Uterus (tissue), 4 donors: Measurements from ENCODE around the gene EFCAB13. TPM values are rescaled to one million over a fixed set of nuclear protein-coding genes. Genes with fewer than 3 reads are reported as not detected.

ENCODE experiments used
- DNase-seq, 2 donors: peaks; one replicate each; pipeline ENCODE4 v3.0.0-alpha.2; 2019 to 2020
- H3K27ac ChIP-seq, 2 donors: fragments of 200-600 bp; sonication (generic); 1 replicate in 1 of 2; 2 replicates in 1 of 2; pipeline ENCODE4 v1.5.1; 2016 to 2018
- H3K27me3 ChIP-seq, 2 donors: fragments of 200-600 bp; sonication (generic); one replicate each; pipeline ENCODE4 v1.5.1; 2018 to 2019; ENCODE audit warnings: control low read depth in 1 of 2
- H3K36me3 ChIP-seq, 2 donors: fragments of 200-600 bp; sonication (generic); one replicate each; pipeline ENCODE4 v1.5.1; 2019; ENCODE audit warnings: control low read depth in 1 of 2
- H3K4me1 ChIP-seq, 2 donors: fragments of 200-600 bp; sonication (generic); one replicate each; pipeline ENCODE4 v1.5.1; 2018 to 2019; ENCODE audit warnings: control low read depth in 1 of 2
- H3K4me3 ChIP-seq, 2 donors: fragments of 200-600 bp; sonication (generic); 1 replicate in 1 of 2; 2 replicates in 1 of 2; pipeline ENCODE4 v1.5.1; 2018 to 2019; ENCODE audit warnings: mild to moderate bottlenecking in 1 of 2
- H3K9me3 ChIP-seq, 2 donors: fragments of 200-600 bp; sonication (generic); one replicate each; pipeline ENCODE4 v1.5.1; 2019; ENCODE audit warnings: control low read depth in 1 of 2
- CTCF ChIP-seq, 4 experiments: fragments of 200-600 bp in 2 of 4; fragments of 450-650 bp in 2 of 4; sonication (generic) in 2 of 4; IDR thresholded peaks; one replicate each; pipeline ENCODE4 v1.5.1; 2016 to 2019; ENCODE audit warnings: antibody characterized with exemption in 4 of 4, mild to moderate bottlenecking in 2 of 4, moderate library complexity in 1 of 4
- POLR2A ChIP-seq, 2 donors: fragments of 450-650 bp; IDR thresholded peaks; one replicate each; pipeline ENCODE4 v1.6.1; 2016; ENCODE audit warnings: antibody characterized with exemption in 2 of 2, mild to moderate bottlenecking in 1 of 2, moderate library complexity in 1 of 2
- intact Hi-C: fragments of 100-400 bp; cut with DNase I; formaldehyde crosslinking; loops from one replicate; pipeline ENCODE4 v1.15.1; 2023; ENCODE audit warnings: low total_unique reads
- total RNA-seq, 4 donors: library from RNA; depleted of rRNA in 3 of 4; stranded (reverse); fragments of >200 nt in 3 of 4; gene quantifications; one replicate each; pipeline versions ENCODE4 v1.1.0 to v1.2.4, GENCODE V29; 2014 to 2023
- donor health status: DM: yes; HTN: yes; CAD: no.

Gene EFCAB13
- total RNA-seq, 4 donors from 2014 or later = 9.2 to 22.8 (median 14.5) TPM

- no peak for DNase-seq
- Histone ChIP-seq H3K27ac (no peak overlapping the region), H3K4me3 (no peak overlapping the region), H3K9me3 (no peaks in the 10 kb centered on the region), H3K4me1 (no peaks in the 10 kb centered on the region), H3K36me3 (no peaks in the 10 kb centered on the region), H3K27me3 (no peaks in the 10 kb centered on the region)
- intact Hi-C loops = no loop called here
- TF ChIP-seq CTCF (IDR thresholded peaks at IDR 0.05) (no peak), POLR2A (IDR thresholded peaks at IDR 0.05) (no peak)
These were observed 35.1 kb upstream of the EFCAB13 start for GRCh38 chr17:47288531-47289116.

- TF ChIP-seq POLR2A (IDR thresholded peaks at IDR 0.05) (no peak), CTCF (IDR thresholded peaks at IDR 0.05) (no peak)
- Histone ChIP-seq H3K4me1 (no peaks in the 10 kb centered on the region), H3K36me3 (no peaks in the 10 kb centered on the region), H3K4me3 (no peak overlapping the region), H3K9me3 (no peaks in the 10 kb centered on the region), H3K27me3 (no peaks in the 10 kb centered on the region), H3K27ac (no peak overlapping the region)
- DNase-seq = no peak
- intact Hi-C loops = no loop called here
These were observed 34.5 kb upstream of the EFCAB13 start for GRCh38 chr17:47289302-47289701.

GRCh38 chr17:47290870-47291241 is 32.9 kb upstream of the EFCAB13 start:
- no peak overlapping the region for H3K27ac ChIP-seq
- H3K36me3 ChIP-seq = no peaks in the 10 kb centered on the region
- H3K9me3 ChIP-seq = no peaks in the 10 kb centered on the region
- H3K4me1 ChIP-seq = peaks cover 0 to 9% of the 10 kb centered on the region in 2 donors
- no peak overlapping the region for H3K4me3 ChIP-seq
- TF ChIP-seq CTCF (IDR thresholded peaks at IDR 0.05) (no peak), POLR2A (IDR thresholded peaks at IDR 0.05) (no peak)
- no peak for DNase-seq
- H3K27me3 ChIP-seq = no peaks in the 10 kb centered on the region
- intact Hi-C loops = no loop called here

- no peak overlapping the region for H3K27ac ChIP-seq
- no peak for DNase-seq
- H3K9me3 ChIP-seq = no peaks in the 10 kb centered on the region
- intact Hi-C loops = no loop called here
- H3K27me3 ChIP-seq = no peaks in the 10 kb centered on the region
- peaks cover 0 to 9% of the 10 kb centered on the region in 2 donors for H3K4me1 ChIP-seq
- H3K36me3 ChIP-seq = no peaks in the 10 kb centered on the region
- TF ChIP-seq POLR2A (IDR thresholded peaks at IDR 0.05) = no peak
- H3K4me3 ChIP-seq = no peak overlapping the region
These were observed 32.4 kb upstream of the EFCAB13 start for GRCh38 chr17:47291242-47291873.

GRCh38 chr17:47292206-47292605 is 31.5 kb upstream of the EFCAB13 start:
- Histone ChIP-seq H3K9me3 (no peaks in the 10 kb centered on the region), H3K27ac (no peak overlapping the region), H3K36me3 (no peaks in the 10 kb centered on the region), H3K27me3 (no peaks in the 10 kb centered on the region), H3K4me1 (peaks cover 0 to 9% of the 10 kb centered on the region in 2 donors), H3K4me3 (no peak overlapping the region)
- no peak for TF ChIP-seq CTCF (IDR thresholded peaks at IDR 0.05)
- TF ChIP-seq POLR2A (IDR thresholded peaks at IDR 0.05) = no peak
- no peak for DNase-seq
- intact Hi-C loops = no loop called here
